ENCODE data around the gene CHAC1.

- TF ChIP-seq CTCF (IDR thresholded peaks at IDR 0.05) (no peak), POLR2A (IDR thresholded peaks at IDR 0.05) (no peak)
Measured at GRCh38 chr15:40995656-40996055, 42.4 kb downstream of the CHAC1 start.
